Astrocyte of the cerebellum (primary cell): ENCODE measurements around the gene DOCK4.

Experiments used
- DNase-seq: peaks from one replicate; pipeline ENCODE4 v3.0.0-alpha.2; 2011; ENCODE audit warnings: low read depth
- H3K4me3 ChIP-seq: 2 replicates; pipeline ENCODE4 v1.5.1; 2011; ENCODE audit warnings: mild to moderate bottlenecking, low read depth, low read length, moderate library complexity
- CTCF ChIP-seq: IDR thresholded peaks from 2 replicates; pipeline ENCODE4 v1.5.1; 2012; ENCODE audit warnings: low read length, low read depth, moderate library complexity, mild to moderate bottlenecking; ENCODE audit errors: missing control alignments
- in situ Hi-C: cut with HindIII; loops from 2 replicates; pipeline ENCODE4 v1.10.0; 2017; ENCODE audit warnings: low sequenced_read_pairs

DOCK4 gene

GRCh38 chr7:112143136-112143535 lies 63.1 kb downstream of the DOCK4 start:
- DNase-seq: peak; percentile 24
- no peak overlapping the region for H3K4me3 ChIP-seq
- in situ Hi-C loops: no loop called here
- no peak for TF ChIP-seq CTCF

- in situ Hi-C loops: no loop called here
- H3K4me3 ChIP-seq: no peak overlapping the region
- TF ChIP-seq CTCF: no peak
- DNase-seq: peak; percentile 18
Measured at GRCh38 chr7:112140600-112140999, 65.6 kb downstream of the DOCK4 start.

- in situ Hi-C loops: no loop called here
- H3K4me3 ChIP-seq: no peak overlapping the region
- no peak for DNase-seq
- TF ChIP-seq CTCF: no peak
Measured at GRCh38 chr7:112138938-112139337, 67.3 kb downstream of the DOCK4 start.

GRCh38 chr7:112138325-112138852 lies 67.8 kb downstream of the DOCK4 start:
- no peak for TF ChIP-seq CTCF
- H3K4me3 ChIP-seq: no peak overlapping the region
- in situ Hi-C loops: no loop called here
- no peak for DNase-seq

- no peak overlapping the region for H3K4me3 ChIP-seq
- in situ Hi-C loops: no loop called here
- TF ChIP-seq CTCF: no peak
- no peak for DNase-seq
Measured at GRCh38 chr7:112137141-112138101, 68.8 kb downstream of the DOCK4 start.

- H3K4me3 ChIP-seq: no peak overlapping the region
- DNase-seq: no peak
- in situ Hi-C loops: no loop called here
- no peak for TF ChIP-seq CTCF
Measured at GRCh38 chr7:112136271-112137008, 69.8 kb downstream of the DOCK4 start.
